Nephron (organoid): ENCODE data around the gene CYTH4.
A peak's percentile ranks its signal among the peaks of the same experiment; 100 is the strongest.
"Not testable (repeated sequence)": the region's sequence is repeated elsewhere in the genome, so short reads cannot be mapped to it uniquely, and the experiment has no call there.

Source experiments
- H3K27ac Mint-ChIP-seq, 3 experiments: 2 replicates each; pipeline ENCODE4 v1.8.0; 2020; ENCODE audit warnings: mixed read lengths in 3 of 3, mild to moderate bottlenecking in 2 of 3, moderate library complexity in 1 of 3
- H3K27me3 Mint-ChIP-seq: 2 replicates; pipeline ENCODE4 v1.8.0; 2021; ENCODE audit warnings: low read depth, mild to moderate bottlenecking, moderate library complexity, mixed read lengths
- H3K36me3 Mint-ChIP-seq: 2 replicates; pipeline ENCODE4 v1.8.0; 2020; ENCODE audit warnings: low read depth, mixed read lengths
- H3K4me1 Mint-ChIP-seq: 2 replicates; pipeline ENCODE4 v1.8.0; 2020; ENCODE audit warnings: mixed read lengths
- H3K4me3 Mint-ChIP-seq, 3 experiments: 2 replicates each; pipeline ENCODE4 v1.8.0; 2020; ENCODE audit warnings: mild to moderate bottlenecking in 3 of 3, mixed read lengths in 3 of 3, moderate library complexity in 2 of 3
- H3K9me3 Mint-ChIP-seq: 2 replicates; pipeline ENCODE4 v1.8.0; 2020; ENCODE audit warnings: mixed read lengths
- CTCF ChIP-seq, 3 experiments: fragments of 200-600 bp; sonication (generic); IDR thresholded peaks; one replicate each; pipeline ENCODE4 v1.5.0; 2021; ENCODE audit warnings: antibody characterized with exemption in 3 of 3; ENCODE audit not compliant: unreplicated experiment in 3 of 3

CYTH4 gene

GRCh38 chr22:37320726-37321677 is 38.7 kb downstream of the CYTH4 start:
- Mint-ChIP-seq H3K9me3 (no peaks in the 10 kb centered on the region), H3K4me1 (peaks cover 20% of the 10 kb centered on the region), H3K27me3 (peaks cover 72% of the 10 kb centered on the region), H3K36me3 (no peaks in the 10 kb centered on the region), H3K27ac (peak overlapping the region in 1 of 3 experiments; percentile 34), H3K4me3 (no peak overlapping the region)
- no peak for TF ChIP-seq CTCF (IDR thresholded peaks at IDR 0.05; ENCODE audit: unreplicated experiment in 3 of 3)

GRCh38 chr22:37324340-37325038 is 42.2 kb downstream of the CYTH4 start:
- H3K27ac Mint-ChIP-seq = no peak overlapping the region
- no peak for TF ChIP-seq CTCF (IDR thresholded peaks at IDR 0.05; ENCODE audit: unreplicated experiment in 3 of 3)
- H3K4me3 Mint-ChIP-seq = no peak overlapping the region
- H3K4me1 Mint-ChIP-seq = peaks cover 5% of the 10 kb centered on the region
- no peaks in the 10 kb centered on the region for H3K36me3 Mint-ChIP-seq
- peaks cover 92% of the 10 kb centered on the region for H3K27me3 Mint-ChIP-seq
- H3K9me3 Mint-ChIP-seq = no peaks in the 10 kb centered on the region

DNA sequence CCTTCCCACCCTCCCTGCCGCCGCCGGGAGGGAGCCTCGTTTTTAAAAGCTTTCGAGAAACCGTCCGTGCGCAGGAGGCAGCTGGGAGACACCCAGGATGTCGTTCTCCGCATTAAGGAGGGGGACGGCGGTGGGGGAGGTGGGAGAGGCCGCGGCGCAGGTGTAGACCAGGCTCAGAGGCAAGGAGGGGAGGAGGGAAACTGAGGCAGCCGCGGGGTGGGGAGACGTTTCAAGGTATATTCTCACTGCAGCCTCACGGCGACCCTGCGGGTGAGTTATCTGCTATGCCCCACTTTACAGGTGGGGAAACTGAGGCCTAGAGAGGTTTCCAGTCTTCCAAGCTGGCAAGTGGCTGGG is 42.7 kb downstream of the CYTH4 start:
- H3K27ac Mint-ChIP-seq = no peak overlapping the region
- H3K9me3 Mint-ChIP-seq = no peaks in the 10 kb centered on the region
- H3K4me1 Mint-ChIP-seq = peaks cover under 1% of the 10 kb centered on the region
- no peaks in the 10 kb centered on the region for H3K36me3 Mint-ChIP-seq
- no peak for TF ChIP-seq CTCF (IDR thresholded peaks at IDR 0.05; ENCODE audit: unreplicated experiment in 3 of 3)
- peaks cover 94% of the 10 kb centered on the region for H3K27me3 Mint-ChIP-seq
- H3K4me3 Mint-ChIP-seq = no peak overlapping the region

DNA sequence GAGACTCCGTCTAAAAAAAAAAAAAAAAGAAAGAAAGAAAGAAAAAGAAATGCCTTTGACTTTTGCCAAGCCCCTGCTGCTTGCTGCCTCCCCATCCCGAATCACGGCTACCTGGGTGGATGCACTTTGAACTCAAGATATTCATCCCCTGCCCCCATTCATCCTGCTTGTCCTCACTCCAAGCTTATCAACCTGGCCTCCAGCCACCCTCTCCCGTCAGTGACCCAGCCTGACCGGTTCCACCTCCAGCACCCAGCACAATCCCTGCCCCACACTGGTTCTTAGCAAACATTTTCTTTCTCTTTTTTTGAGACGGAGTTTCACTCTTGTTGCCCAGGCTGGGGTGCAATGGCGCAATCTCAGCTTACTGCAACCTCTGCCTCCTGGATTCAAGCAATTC is 44.4 kb downstream of the CYTH4 start:
- Mint-ChIP-seq H3K27me3 (peaks cover 93% of the 10 kb centered on the region), H3K36me3 (no peaks in the 10 kb centered on the region), H3K4me3 (no peak overlapping the region), H3K27ac (no peak overlapping the region), H3K4me1 (peaks cover 5% of the 10 kb centered on the region), H3K9me3 (no peaks in the 10 kb centered on the region)
- TF ChIP-seq CTCF (IDR thresholded peaks at IDR 0.05; ENCODE audit: unreplicated experiment in 3 of 3) = no peak

- Mint-ChIP-seq H3K36me3 (no peaks in the 10 kb centered on the region), H3K27me3 (peaks cover 93% of the 10 kb centered on the region), H3K4me3 (no peak overlapping the region), H3K9me3 (no peaks in the 10 kb centered on the region), H3K27ac (no peak overlapping the region), H3K4me1 (peaks cover 13% of the 10 kb centered on the region)
- TF ChIP-seq CTCF (IDR thresholded peaks at IDR 0.05; ENCODE audit: unreplicated experiment in 3 of 3) = no peak
Measured at GRCh38 chr22:37328017-37328416, 45.7 kb downstream of the CYTH4 start.

GRCh38 chr22:37328538-37329237 is 46.4 kb downstream of the CYTH4 start:
- Mint-ChIP-seq H3K27ac (peak overlapping the region in 1 of 3 experiments; percentile 55), H3K27me3 (peaks cover 93% of the 10 kb centered on the region), H3K4me1 (peaks cover 13% of the 10 kb centered on the region)
- H3K9me3 Mint-ChIP-seq, H3K4me3 Mint-ChIP-seq, H3K36me3 Mint-ChIP-seq: not testable (repeated sequence)
